ENCODE results near the gene COL23A1.

Gene COL23A1

DNA sequence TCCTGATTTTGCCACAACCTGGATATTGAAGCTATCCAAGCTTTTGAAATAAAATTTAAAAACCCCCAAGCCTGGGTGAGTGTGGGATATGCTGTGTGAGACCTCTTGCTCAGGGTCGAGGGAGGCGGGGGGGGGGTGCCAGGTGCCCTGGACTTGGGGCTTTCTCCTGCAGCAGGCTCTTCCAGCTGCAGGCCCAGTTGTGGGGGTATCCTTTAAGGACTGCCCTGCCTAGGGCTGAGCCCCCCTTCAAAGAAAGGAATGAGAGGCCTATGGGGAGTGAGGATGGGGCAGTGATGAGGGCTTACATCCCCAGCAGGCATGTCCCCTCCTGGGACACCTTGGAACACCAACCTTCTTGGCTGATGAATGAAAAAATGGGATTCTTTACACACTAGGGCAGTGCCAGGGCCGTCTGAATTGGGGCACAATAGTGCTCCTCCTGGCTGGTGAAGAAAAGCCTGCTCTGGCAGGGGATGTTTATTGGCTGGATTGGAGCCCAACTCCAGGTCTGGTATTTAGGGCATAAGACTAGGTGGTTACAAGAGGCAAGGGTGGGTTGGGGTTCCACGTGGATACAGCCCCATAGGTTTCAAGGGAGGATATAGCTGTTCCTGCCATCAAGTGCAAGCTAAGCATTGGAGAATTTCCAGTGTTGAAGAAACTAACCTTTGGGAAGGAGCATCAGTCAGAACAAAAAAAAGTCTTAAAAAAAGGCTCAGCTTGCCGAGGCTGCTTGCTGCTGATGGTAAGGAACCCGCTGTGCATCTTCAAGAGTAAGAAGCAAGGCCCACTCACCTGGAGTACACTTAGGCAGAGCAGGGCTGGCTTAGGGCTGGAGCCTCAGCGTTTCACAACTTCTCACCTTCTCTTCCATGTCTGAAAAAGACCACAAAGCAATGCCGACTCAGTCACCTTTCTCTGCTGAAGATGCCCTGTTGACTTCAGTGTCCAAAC, 378.8 kb downstream of the COL23A1 start:
- Histone ChIP-seq H3K4me1 (peaks cover 0 to 15% (median 8%) of the 10 kb centered on the region in 4 donors), H3K4me3 (no peak overlapping the region), H3K27me3 (no peaks in the 10 kb centered on the region), H3K9me3 (no peaks in the 10 kb centered on the region), H3K27ac (no peak overlapping the region), H3K36me3 (peaks cover 70 to 100% (median 96%) of the 10 kb centered on the region in 3 donors)
- DNase-seq: no peak
- TF ChIP-seq, protein P1, sequence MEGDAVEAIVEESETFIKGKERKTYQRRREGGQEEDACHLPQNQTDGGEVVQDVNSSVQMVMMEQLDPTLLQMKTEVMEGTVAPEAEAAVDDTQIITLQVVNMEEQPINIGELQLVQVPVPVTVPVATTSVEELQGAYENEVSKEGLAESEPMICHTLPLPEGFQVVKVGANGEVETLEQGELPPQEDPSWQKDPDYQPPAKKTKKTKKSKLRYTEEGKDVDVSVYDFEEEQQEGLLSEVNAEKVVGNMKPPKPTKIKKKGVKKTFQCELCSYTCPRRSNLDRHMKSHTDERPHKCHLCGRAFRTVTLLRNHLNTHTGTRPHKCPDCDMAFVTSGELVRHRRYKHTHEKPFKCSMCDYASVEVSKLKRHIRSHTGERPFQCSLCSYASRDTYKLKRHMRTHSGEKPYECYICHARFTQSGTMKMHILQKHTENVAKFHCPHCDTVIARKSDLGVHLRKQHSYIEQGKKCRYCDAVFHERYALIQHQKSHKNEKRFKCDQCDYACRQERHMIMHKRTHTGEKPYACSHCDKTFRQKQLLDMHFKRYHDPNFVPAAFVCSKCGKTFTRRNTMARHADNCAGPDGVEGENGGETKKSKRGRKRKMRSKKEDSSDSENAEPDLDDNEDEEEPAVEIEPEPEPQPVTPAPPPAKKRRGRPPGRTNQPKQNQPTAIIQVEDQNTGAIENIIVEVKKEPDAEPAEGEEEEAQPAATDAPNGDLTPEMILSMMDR (IDR thresholded peaks at IDR 0.05): no peak
- intact Hi-C loops (cut with DNase I; ENCODE audit: low total_unique reads): no loop called here

DNA sequence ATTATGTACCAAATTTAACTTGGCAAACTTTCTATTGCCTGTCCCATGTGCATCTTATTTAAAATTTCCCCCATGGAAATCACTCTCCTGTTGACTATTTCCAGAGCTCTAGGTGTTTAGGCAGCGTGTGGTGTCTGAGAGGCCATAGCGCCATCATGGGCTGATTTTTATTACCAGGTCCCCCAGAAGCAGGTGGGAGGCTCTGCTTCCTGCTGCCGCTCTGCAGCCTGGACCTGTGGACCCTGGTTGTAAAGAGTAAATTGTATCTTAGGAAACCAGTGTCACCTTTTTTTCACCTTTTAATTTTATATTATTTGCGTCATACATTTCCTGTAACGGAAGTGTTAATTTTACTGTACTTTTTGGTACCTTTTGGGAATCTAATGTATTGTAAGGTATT, 379.5 kb downstream of the COL23A1 start:
- H3K27ac ChIP-seq: no peak overlapping the region
- peaks cover 0 to 22% (median 15%) of the 10 kb centered on the region in 4 donors for H3K4me1 ChIP-seq
- H3K9me3 ChIP-seq: no peaks in the 10 kb centered on the region
- H3K4me3 ChIP-seq: no peak overlapping the region
- H3K36me3 ChIP-seq: peaks cover 64 to 96% (median 94%) of the 10 kb centered on the region in 3 donors
- TF ChIP-seq, protein P1 (IDR thresholded peaks at IDR 0.05): no peak
- no peak for DNase-seq
- intact Hi-C loops (cut with DNase I; ENCODE audit: low total_unique reads): no loop called here
- no peaks in the 10 kb centered on the region for H3K27me3 ChIP-seq

- TF ChIP-seq, protein P1 (IDR thresholded peaks at IDR 0.05): no peak
- intact Hi-C loops (cut with DNase I; ENCODE audit: low total_unique reads): no loop called here
- no peak for DNase-seq
- Histone ChIP-seq H3K9me3 (no peaks in the 10 kb centered on the region), H3K4me3 (no peak overlapping the region), H3K27ac (no peak overlapping the region), H3K27me3 (no peaks in the 10 kb centered on the region), H3K36me3 (peaks cover 59 to 90% (median 88%) of the 10 kb centered on the region in 3 donors), H3K4me1 (peaks cover 0 to 25% (median 17%) of the 10 kb centered on the region in 4 donors)
Observed at GRCh38 chr5:178210073-178210535, 380.1 kb downstream of the COL23A1 start.

GRCh38 chr5:178209334-178210072, 380.7 kb downstream of the COL23A1 start:
- intact Hi-C loops (cut with DNase I; ENCODE audit: low total_unique reads): no loop called here
- Histone ChIP-seq H3K36me3 (peaks cover 54 to 88% (median 82%) of the 10 kb centered on the region in 3 donors), H3K4me1 (peaks cover 0 to 22% (median 17%) of the 10 kb centered on the region in 4 donors), H3K4me3 (no peak overlapping the region), H3K9me3 (no peaks in the 10 kb centered on the region), H3K27me3 (no peaks in the 10 kb centered on the region), H3K27ac (no peak overlapping the region)
- DNase-seq: peak in 1 of 2 donors; percentile 16
- TF ChIP-seq, protein P1 (IDR thresholded peaks at IDR 0.05): no peak

DNA sequence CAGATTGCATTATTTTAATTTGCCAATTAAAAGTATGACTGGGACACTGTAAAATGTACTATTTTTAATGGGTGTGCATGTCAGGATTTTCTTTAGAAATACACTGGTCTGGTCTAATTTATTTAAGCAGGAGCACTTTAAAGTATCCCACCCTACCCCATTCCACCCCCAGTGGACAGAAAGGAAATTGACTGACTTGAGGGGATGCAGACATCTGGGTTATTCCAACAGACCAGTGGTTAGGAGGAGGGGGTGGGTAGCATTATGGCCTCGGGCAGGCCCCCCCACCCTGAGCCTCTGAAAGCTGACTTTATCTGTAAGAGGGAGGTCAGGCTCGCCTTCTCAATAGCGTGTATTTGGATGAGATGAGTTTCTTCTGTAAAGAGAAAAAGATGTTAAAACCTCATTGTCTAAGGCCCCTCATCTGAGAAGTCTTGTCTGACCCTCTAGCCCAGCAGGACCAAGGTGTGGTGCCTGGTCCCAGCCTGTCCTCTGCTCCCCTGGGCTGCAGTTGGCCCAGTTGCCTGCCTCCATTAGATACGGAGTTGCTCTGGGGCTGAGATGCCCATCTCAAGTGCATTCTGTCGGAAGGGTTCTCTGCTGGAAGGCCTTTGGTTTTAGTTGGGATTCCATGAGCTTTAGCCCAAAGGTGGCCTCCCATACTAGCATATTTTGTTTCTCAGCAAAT, 381.5 kb downstream of the COL23A1 start:
- H3K4me1 ChIP-seq: peaks cover 0 to 25% (median 18%) of the 10 kb centered on the region in 4 donors
- peaks cover 50 to 81% (median 74%) of the 10 kb centered on the region in 3 donors for H3K36me3 ChIP-seq
- H3K27ac ChIP-seq: no peak overlapping the region
- H3K4me3 ChIP-seq: no peak overlapping the region
- intact Hi-C loops (cut with DNase I; ENCODE audit: low total_unique reads): no loop called here
- no peaks in the 10 kb centered on the region for H3K27me3 ChIP-seq
- H3K9me3 ChIP-seq: no peaks in the 10 kb centered on the region
- TF ChIP-seq, protein P1 (IDR thresholded peaks at IDR 0.05): no peak
- DNase-seq: peak in 1 of 2 donors; percentile 16

Measured in tibial artery (tissue), 4 donors.